ENCODE results near the gene TPRG1. TPM values are rescaled to one million over a fixed set of nuclear protein-coding genes. Genes with fewer than 3 reads are reported as not detected.

The TPRG1 gene
- total RNA-seq, 1 donor from 2014 or later: 13.6 TPM

DNA sequence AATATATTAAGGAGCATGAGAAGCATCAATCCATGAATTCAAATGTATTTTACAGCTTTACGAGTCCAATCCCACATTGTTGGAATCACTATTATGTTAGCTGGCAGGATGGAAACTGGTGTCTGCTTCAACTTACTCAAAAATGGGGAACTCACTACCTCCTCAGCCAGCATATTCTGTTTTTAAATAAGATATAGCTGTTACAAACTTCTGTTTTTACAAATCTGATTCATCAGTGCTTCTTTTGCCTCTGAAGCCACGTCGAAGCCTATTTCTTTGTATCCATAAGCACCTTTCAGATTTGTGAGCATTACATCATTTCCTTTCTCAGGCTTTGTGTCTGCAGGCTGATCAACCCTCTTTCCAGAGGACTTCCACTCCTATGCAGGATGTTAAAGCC lies 105.9 kb downstream of the TPRG1 start:
- peaks cover 38% of the 10 kb centered on the region for H3K4me1 Mint-ChIP-seq (ENCODE audit: low read depth)
- peaks cover 12% of the 10 kb centered on the region for H3K36me3 Mint-ChIP-seq (ENCODE audit: low read depth)
- H3K27ac Mint-ChIP-seq: no peak overlapping the region
- intact Hi-C loops (cut with micrococcal nuclease): no loop called here
- peaks cover 16% of the 10 kb centered on the region for H3K9me3 Mint-ChIP-seq
- DNase-seq (ENCODE audit: low spot score): no peak
- no peak overlapping the region for H3K4me3 Mint-ChIP-seq
- no peaks in the 10 kb centered on the region for H3K27me3 Mint-ChIP-seq (ENCODE audit: insufficient read depth)

GRCh38 chr3:189278221-189278620 lies 106.5 kb downstream of the TPRG1 start:
- Mint-ChIP-seq H3K4me3 (no peak overlapping the region), H3K27ac (no peak overlapping the region), H3K9me3 (peaks cover 16% of the 10 kb centered on the region), H3K36me3 (ENCODE audit: low read depth) (peaks cover 12% of the 10 kb centered on the region), H3K4me1 (ENCODE audit: low read depth) (peaks cover 34% of the 10 kb centered on the region), H3K27me3 (ENCODE audit: insufficient read depth) (no peaks in the 10 kb centered on the region)
- intact Hi-C loops (cut with micrococcal nuclease): no loop called here
- DNase-seq (ENCODE audit: low spot score): no peak

DNA sequence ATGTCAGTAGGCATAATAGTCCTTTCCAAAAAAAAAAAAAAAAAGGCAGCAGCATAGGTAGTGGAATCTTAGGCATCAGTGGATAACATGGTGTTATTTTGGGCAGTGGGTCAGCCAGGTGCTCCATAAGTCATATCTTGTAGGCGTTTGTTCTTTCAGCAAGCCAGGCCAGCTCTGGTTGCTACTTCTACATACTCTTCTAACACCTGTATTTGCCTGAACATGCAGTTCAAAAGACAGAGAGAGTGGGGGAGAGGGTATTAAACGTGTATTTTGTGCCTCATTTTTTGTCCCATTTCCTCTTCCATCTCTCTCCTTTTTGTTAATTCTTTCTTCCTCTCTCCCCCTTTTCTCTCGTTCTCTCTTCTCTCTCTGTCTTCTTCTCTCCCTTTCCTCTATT lies 110.4 kb downstream of the TPRG1 start:
- Mint-ChIP-seq H3K4me3 (no peak overlapping the region), H3K36me3 (ENCODE audit: low read depth) (peaks cover 4% of the 10 kb centered on the region), H3K4me1 (ENCODE audit: low read depth) (peaks cover 31% of the 10 kb centered on the region), H3K27ac (no peak overlapping the region), H3K9me3 (peaks cover 11% of the 10 kb centered on the region), H3K27me3 (ENCODE audit: insufficient read depth) (no peaks in the 10 kb centered on the region)
- no peak for DNase-seq (ENCODE audit: low spot score)
- intact Hi-C loops (cut with micrococcal nuclease): no loop called here

DNA sequence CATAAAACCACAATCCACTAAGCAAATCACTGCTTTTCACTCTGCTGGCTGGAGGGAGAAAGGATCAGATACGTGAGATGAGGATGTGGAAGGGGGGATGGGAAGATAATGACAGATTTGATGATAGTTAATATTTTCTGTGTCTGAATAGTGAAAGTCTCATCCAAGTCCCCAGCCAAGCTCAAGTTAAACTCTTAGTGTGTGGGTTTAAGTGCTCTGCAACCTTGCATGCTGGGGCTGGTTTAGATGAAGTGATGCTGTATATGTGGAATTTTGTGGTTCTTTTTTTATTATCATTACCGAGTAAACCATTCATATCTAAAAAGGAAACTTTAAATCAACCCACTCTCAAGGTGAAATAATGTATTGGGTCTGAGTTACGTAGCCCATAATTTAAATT lies 111.0 kb downstream of the TPRG1 start:
- Mint-ChIP-seq H3K4me3 (no peak overlapping the region), H3K4me1 (ENCODE audit: low read depth) (peaks cover 28% of the 10 kb centered on the region), H3K36me3 (ENCODE audit: low read depth) (peaks cover 4% of the 10 kb centered on the region), H3K27me3 (ENCODE audit: insufficient read depth) (no peaks in the 10 kb centered on the region), H3K27ac (no peak overlapping the region), H3K9me3 (peaks cover 11% of the 10 kb centered on the region)
- intact Hi-C loops (cut with micrococcal nuclease): no loop called here
- DNase-seq (ENCODE audit: low spot score): no peak

GRCh38 chr3:189286188-189286587 lies 114.4 kb downstream of the TPRG1 start:
- intact Hi-C loops (cut with micrococcal nuclease): no loop called here
- Mint-ChIP-seq H3K36me3 (ENCODE audit: low read depth) (no peaks in the 10 kb centered on the region), H3K4me3 (no peak overlapping the region), H3K27ac (no peak overlapping the region), H3K4me1 (ENCODE audit: low read depth) (peaks cover 33% of the 10 kb centered on the region), H3K27me3 (ENCODE audit: insufficient read depth) (no peaks in the 10 kb centered on the region), H3K9me3 (peaks cover 5% of the 10 kb centered on the region)
- no peak for DNase-seq (ENCODE audit: low spot score)

- no peak for DNase-seq (ENCODE audit: low spot score)
- Mint-ChIP-seq H3K27me3 (ENCODE audit: insufficient read depth) (no peaks in the 10 kb centered on the region), H3K4me3 (peak overlapping the region; percentile 56), H3K4me1 (ENCODE audit: low read depth) (peaks cover 33% of the 10 kb centered on the region), H3K9me3 (peaks cover 5% of the 10 kb centered on the region), H3K27ac (peak overlapping the region; percentile 53), H3K36me3 (ENCODE audit: low read depth) (no peaks in the 10 kb centered on the region)
- intact Hi-C loops (cut with micrococcal nuclease): no loop called here
These were observed 115.1 kb downstream of the TPRG1 start for GRCh38 chr3:189286916-189287315.

GRCh38 chr3:189288348-189289235 lies 116.8 kb downstream of the TPRG1 start:
- no peaks in the 10 kb centered on the region for H3K36me3 Mint-ChIP-seq (ENCODE audit: low read depth)
- peaks cover 5% of the 10 kb centered on the region for H3K9me3 Mint-ChIP-seq
- H3K4me1 Mint-ChIP-seq (ENCODE audit: low read depth): peaks cover 40% of the 10 kb centered on the region
- no peak overlapping the region for H3K4me3 Mint-ChIP-seq
- no peak for DNase-seq (ENCODE audit: low spot score)
- no peaks in the 10 kb centered on the region for H3K27me3 Mint-ChIP-seq (ENCODE audit: insufficient read depth)
- intact Hi-C loops (cut with micrococcal nuclease): loop anchor here (1.0 to 2.0 kb wide), 3 partner anchors 10 to 36 kb away; no protein-coding TSS in a partner anchor
- peak overlapping the region; percentile 59 for H3K27ac Mint-ChIP-seq

- Mint-ChIP-seq H3K4me1 (ENCODE audit: low read depth) (peaks cover 45% of the 10 kb centered on the region), H3K27ac (peak overlapping the region; percentile 11), H3K9me3 (peaks cover 5% of the 10 kb centered on the region), H3K27me3 (ENCODE audit: insufficient read depth) (no peaks in the 10 kb centered on the region), H3K36me3 (ENCODE audit: low read depth) (no peaks in the 10 kb centered on the region), H3K4me3 (no peak overlapping the region)
- DNase-seq (ENCODE audit: low spot score): no peak
- intact Hi-C loops (cut with micrococcal nuclease): loop anchor here (1.0 to 2.0 kb wide), 3 partner anchors 9 to 36 kb away; no protein-coding TSS in a partner anchor
These were observed 117.5 kb downstream of the TPRG1 start for GRCh38 chr3:189289251-189289650.

DNA sequence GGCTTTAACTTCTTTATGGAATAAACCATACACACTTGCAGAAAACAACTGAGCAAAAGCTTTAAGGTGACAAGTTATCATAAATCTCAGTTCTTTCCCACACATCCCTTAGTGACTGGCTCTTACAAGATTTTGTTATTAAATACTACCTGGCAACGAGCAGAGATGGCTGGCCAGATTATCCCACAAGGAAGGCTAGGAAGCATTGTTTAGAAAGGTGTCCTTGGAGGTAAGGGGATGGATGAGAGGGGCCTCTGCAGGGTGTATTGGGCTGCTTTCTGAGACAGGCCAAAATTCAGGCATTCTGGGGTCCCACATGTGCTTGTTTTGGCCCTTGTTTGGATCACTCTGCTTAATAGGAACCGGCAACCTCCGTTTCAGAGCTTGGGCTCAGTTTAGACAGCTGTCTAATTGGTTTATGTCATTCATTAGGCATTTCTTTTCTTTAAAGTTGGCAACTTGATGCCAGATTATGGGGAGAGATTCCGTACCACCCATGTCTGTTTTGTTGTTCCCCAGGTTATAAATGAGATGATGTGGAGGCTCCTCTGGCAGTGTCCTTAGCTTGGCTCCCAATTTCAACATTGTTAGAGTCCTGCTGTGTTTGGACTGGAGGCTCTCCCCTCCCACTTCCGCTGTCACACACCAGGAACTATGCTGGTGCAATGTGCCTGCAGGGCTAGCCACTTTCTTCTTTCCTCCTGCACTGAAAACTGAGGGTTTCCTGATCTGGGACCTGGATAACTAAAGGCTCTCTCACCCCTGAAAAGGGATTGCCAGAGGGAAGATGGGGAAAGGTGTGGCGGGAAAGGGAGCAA lies 121.1 kb downstream of the TPRG1 start:
- intact Hi-C loops (cut with micrococcal nuclease): no loop called here
- H3K4me1 Mint-ChIP-seq (ENCODE audit: low read depth): peaks cover 41% of the 10 kb centered on the region
- peaks cover 7% of the 10 kb centered on the region for H3K36me3 Mint-ChIP-seq (ENCODE audit: low read depth)
- DNase-seq (ENCODE audit: low spot score): no peak
- no peaks in the 10 kb centered on the region for H3K27me3 Mint-ChIP-seq (ENCODE audit: insufficient read depth)
- no peak overlapping the region for H3K27ac Mint-ChIP-seq
- no peak overlapping the region for H3K4me3 Mint-ChIP-seq
- peaks cover 5% of the 10 kb centered on the region for H3K9me3 Mint-ChIP-seq

DNA sequence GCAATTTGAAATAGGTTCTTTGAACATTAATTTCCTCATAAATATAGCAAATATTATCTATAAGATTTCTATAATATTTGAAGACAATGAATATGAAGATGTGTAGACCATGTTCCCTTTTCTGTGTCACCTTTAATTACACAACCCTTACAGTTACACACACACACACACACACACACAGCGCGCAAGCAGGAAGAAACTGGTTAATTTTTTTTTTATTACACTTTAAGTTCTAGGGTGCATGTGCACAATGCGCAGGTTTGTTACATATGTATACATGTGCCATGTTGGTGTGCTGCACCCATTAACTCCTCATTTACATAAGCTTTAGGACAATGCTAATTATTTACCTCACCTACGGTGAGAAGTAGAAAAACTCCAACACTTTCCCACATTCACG lies 122.9 kb downstream of the TPRG1 start:
- Mint-ChIP-seq H3K4me1 (ENCODE audit: low read depth) (peaks cover 44% of the 10 kb centered on the region), H3K27me3 (ENCODE audit: insufficient read depth) (no peaks in the 10 kb centered on the region)
- intact Hi-C loops (cut with micrococcal nuclease): no loop called here

GRCh38 chr3:189295089-189295488 lies 123.3 kb downstream of the TPRG1 start:
- intact Hi-C loops (cut with micrococcal nuclease): no loop called here
- H3K4me1 Mint-ChIP-seq (ENCODE audit: low read depth): peaks cover 46% of the 10 kb centered on the region
- no peak overlapping the region for H3K27ac Mint-ChIP-seq
- no peak for DNase-seq (ENCODE audit: low spot score)
- no peak overlapping the region for H3K4me3 Mint-ChIP-seq
- peaks cover 9% of the 10 kb centered on the region for H3K36me3 Mint-ChIP-seq (ENCODE audit: low read depth)
- peaks cover 5% of the 10 kb centered on the region for H3K9me3 Mint-ChIP-seq
- H3K27me3 Mint-ChIP-seq (ENCODE audit: insufficient read depth): no peaks in the 10 kb centered on the region

More for the DNA sequence above, 122.9 kb downstream of the TPRG1 start:
- Mint-ChIP-seq H3K4me3 (no peak overlapping the region), H3K27ac (no peak overlapping the region), H3K36me3 (ENCODE audit: low read depth) (peaks cover 7% of the 10 kb centered on the region), H3K9me3 (peaks cover 5% of the 10 kb centered on the region)
- DNase-seq (ENCODE audit: low spot score): no peak

- Mint-ChIP-seq H3K36me3 (ENCODE audit: low read depth) (peaks cover 15% of the 10 kb centered on the region), H3K27me3 (ENCODE audit: insufficient read depth) (no peaks in the 10 kb centered on the region), H3K27ac (no peak overlapping the region), H3K4me1 (ENCODE audit: low read depth) (peaks cover 46% of the 10 kb centered on the region), H3K9me3 (peaks cover 5% of the 10 kb centered on the region), H3K4me3 (no peak overlapping the region)
- no peak for DNase-seq (ENCODE audit: low spot score)
- intact Hi-C loops (cut with micrococcal nuclease): loop anchor here (1.0 kb wide), 4 partner anchors 9 to 231 kb away; no protein-coding TSS in a partner anchor
These were observed 126.2 kb downstream of the TPRG1 start for GRCh38 chr3:189297932-189298331.
